HG02623 (cell line): Measurements from ENCODE around the gene RAB23.

ENCODE experiments used
- ATAC-seq: cut with Tn5 transposase; IDR thresholded peaks from one replicate; pipeline ENCODE4 v1.9.1; 2021; ENCODE audit warnings: moderate library complexity; ENCODE audit not compliant: unreplicated experiment

The RAB23 gene

DNA sequence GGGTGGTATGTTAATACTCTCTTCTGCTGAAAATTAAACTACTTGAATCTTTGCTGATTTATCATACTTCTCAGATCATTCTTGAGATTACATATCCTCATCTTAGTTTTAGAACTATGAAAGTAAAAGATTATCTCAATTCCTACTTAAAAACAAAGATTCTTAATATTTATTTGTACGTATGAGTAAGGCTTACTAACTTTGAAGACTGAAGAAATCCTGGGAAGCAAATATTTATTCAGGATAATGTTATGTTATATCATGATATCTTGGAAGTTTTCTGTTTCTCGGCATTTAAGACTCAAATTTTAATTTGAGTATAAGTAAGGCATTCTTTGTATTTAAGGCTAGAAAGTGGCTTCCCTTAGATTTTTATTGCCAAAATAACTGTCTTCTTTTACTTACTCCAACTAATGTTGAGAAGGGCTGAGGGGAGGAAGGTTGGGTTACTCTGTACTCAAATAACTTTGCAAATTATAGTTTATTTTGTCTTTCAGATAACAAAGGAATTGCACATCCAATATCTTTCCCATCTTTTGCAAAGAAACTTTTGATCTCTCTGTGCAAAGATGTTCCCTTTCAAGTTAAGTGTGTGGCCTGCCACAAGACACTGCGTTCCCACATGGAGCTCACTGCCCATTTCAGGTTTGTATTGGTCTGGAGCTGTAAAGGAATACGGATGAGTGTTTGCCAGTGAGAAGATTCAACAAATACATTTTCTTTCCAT is 80.5 kb downstream of the RAB23 start:
- ATAC-seq: no peak

DNA sequence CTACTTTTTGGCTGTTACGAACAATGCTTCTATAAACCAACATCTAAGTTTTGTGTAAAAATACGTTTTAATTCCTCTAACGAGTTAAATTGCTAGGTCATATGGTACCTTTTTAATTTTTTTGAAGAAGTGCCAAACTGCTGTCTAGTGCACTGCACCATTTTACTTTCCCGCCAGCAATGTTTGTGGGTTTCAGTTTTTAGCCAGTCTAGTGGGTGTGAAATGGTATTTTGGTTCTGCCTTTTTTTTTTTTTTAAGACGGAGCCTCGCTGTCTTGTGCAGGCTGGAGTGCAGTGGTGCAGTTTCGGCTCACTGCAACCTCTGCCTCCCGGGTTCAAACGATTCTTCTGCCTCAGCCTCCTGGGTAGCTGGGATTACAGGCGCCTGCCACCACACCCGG is 84.1 kb downstream of the RAB23 start:
- ATAC-seq: no peak

DNA sequence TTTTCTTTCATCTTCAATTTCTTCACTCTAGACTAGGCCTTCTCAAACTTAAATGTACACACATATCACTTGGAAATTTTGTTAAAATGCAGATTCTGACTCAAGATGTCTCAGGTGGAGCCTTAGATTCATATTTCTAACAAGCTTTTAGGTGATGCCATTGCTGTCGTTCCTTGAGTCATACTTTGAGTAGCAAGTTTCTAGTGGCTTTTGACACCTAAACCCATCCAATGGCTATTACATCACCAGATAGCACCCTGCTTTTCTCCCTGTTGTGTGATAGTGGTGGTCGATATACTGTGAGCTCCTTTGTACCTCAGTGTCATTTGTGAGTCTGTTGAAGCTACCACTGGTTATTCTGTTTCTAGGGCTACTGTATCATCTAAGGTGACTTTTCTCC is 84.8 kb downstream of the RAB23 start:
- no peak for ATAC-seq
